ENCODE data around the gene TMEM18. TPM values are rescaled to one million over a fixed set of nuclear protein-coding genes. Genes with fewer than 3 reads are reported as not detected.

The TMEM18 gene
- polyA plus RNA-seq, 1 donor from 2014 or later, result 58.6 TPM

DNA sequence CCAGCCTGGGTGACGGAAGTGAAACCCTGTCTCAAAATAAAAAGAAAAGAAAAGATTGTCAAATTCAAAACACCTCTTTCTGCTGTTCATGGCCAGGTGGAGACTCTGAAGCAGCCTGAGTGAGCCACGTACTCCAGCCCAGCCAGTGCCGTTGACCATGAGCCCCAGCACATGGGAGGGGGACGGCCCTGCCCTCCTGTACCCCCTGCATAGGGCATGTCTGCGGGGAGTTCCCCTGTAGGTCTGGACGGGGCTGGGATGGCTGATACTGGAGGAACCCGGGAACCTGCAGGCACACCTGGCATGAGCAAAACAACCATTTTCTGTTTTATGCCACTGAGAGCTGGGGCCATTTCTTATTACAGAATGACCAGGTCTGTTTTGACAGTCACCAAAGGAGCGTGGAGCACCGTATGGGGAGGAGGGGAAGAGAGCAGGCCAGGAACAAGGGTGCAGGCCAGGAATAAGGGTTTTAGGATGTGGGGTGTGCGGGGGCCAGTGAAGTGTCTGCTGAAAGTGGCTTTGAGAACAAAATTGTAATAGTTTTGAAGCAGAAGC, 30.1 kb downstream of the TMEM18 start:
- Histone ChIP-seq H3K27me3 (ENCODE audit: insufficient read depth, low read depth, low read length) (no peaks in the 10 kb centered on the region), H3K9me2 (ENCODE audit: insufficient read depth, low read length) (no peaks in the 10 kb centered on the region), H3K79me2 (replicated peaks; ENCODE audit: insufficient read depth, low read length) (no peaks in the 10 kb centered on the region), H3K27ac (ENCODE audit: low read length) (no peak overlapping the region), H3K9ac (ENCODE audit: low read length) (no peak overlapping the region), H3K36me3 (ENCODE audit: insufficient read depth, low read length) (no peaks in the 10 kb centered on the region), H3K9me3 (ENCODE audit: low read length) (no peaks in the 10 kb centered on the region), H2AFZ (ENCODE audit: low read depth, low read length) (no peak overlapping the region), H3K4me3 (ENCODE audit: low read length) (no peak overlapping the region), H3F3A (ENCODE audit: insufficient read depth, low read length, poor library complexity, severe bottlenecking) (no peaks in the 10 kb centered on the region), H3K4me2 (ENCODE audit: low read length) (no peak overlapping the region), H4K20me1 (ENCODE audit: insufficient read depth) (no peaks in the 10 kb centered on the region)
- TF ChIP-seq MXI1 (conservative IDR thresholded peaks at IDR 0.05; ENCODE audit: poor library complexity, severe bottlenecking) (no peak), EZH2 (IDR thresholded peaks at IDR 0.05; ENCODE audit: borderline replicate concordance, insufficient read depth, low read length, poor library complexity, severe bottlenecking) (no peak), EP300 (conservative IDR thresholded peaks at IDR 0.05; ENCODE audit: poor library complexity, severe bottlenecking) (no peak), POLR2AphosphoS5 (IDR thresholded peaks at IDR 0.05) (no peak), TAF1 (IDR thresholded peaks at IDR 0.05; ENCODE audit: low read depth) (no peak), SMC3 (conservative IDR thresholded peaks at IDR 0.05; ENCODE audit: poor library complexity) (no peak), RAD21 (conservative IDR thresholded peaks at IDR 0.05) (no peak)
- TF ChIP-seq, protein P1, sequence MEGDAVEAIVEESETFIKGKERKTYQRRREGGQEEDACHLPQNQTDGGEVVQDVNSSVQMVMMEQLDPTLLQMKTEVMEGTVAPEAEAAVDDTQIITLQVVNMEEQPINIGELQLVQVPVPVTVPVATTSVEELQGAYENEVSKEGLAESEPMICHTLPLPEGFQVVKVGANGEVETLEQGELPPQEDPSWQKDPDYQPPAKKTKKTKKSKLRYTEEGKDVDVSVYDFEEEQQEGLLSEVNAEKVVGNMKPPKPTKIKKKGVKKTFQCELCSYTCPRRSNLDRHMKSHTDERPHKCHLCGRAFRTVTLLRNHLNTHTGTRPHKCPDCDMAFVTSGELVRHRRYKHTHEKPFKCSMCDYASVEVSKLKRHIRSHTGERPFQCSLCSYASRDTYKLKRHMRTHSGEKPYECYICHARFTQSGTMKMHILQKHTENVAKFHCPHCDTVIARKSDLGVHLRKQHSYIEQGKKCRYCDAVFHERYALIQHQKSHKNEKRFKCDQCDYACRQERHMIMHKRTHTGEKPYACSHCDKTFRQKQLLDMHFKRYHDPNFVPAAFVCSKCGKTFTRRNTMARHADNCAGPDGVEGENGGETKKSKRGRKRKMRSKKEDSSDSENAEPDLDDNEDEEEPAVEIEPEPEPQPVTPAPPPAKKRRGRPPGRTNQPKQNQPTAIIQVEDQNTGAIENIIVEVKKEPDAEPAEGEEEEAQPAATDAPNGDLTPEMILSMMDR (IDR thresholded peaks at IDR 0.05; ENCODE audit: poor library complexity, severe bottlenecking), result no peak
- TF ChIP-seq, protein P2, sequence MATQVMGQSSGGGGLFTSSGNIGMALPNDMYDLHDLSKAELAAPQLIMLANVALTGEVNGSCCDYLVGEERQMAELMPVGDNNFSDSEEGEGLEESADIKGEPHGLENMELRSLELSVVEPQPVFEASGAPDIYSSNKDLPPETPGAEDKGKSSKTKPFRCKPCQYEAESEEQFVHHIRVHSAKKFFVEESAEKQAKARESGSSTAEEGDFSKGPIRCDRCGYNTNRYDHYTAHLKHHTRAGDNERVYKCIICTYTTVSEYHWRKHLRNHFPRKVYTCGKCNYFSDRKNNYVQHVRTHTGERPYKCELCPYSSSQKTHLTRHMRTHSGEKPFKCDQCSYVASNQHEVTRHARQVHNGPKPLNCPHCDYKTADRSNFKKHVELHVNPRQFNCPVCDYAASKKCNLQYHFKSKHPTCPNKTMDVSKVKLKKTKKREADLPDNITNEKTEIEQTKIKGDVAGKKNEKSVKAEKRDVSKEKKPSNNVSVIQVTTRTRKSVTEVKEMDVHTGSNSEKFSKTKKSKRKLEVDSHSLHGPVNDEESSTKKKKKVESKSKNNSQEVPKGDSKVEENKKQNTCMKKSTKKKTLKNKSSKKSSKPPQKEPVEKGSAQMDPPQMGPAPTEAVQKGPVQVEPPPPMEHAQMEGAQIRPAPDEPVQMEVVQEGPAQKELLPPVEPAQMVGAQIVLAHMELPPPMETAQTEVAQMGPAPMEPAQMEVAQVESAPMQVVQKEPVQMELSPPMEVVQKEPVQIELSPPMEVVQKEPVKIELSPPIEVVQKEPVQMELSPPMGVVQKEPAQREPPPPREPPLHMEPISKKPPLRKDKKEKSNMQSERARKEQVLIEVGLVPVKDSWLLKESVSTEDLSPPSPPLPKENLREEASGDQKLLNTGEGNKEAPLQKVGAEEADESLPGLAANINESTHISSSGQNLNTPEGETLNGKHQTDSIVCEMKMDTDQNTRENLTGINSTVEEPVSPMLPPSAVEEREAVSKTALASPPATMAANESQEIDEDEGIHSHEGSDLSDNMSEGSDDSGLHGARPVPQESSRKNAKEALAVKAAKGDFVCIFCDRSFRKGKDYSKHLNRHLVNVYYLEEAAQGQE (IDR thresholded peaks at IDR 0.05; ENCODE audit: borderline replicate concordance), result no peak

DNA sequence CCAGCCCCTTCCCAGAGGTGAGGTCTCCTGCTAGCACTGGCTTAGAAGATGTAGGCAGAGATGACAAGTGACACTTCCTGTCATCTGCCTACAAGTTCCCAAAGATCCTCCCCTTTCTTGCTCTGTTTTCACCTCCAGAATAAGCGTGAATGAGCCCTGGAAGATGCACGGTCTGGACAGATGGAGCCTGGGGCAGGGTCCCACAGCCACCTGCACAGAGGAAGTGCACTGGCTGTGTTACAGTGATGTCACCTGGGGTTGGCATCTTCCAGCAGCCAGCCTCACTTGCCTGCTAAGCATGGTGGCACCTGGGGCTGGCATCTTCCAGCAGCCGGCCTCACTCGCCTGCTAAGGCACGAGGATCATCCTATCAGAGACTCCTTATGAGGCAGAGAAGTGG, 32.3 kb downstream of the TMEM18 start:
- H3K27me3 ChIP-seq (ENCODE audit: insufficient read depth, low read depth, low read length), result no peaks in the 10 kb centered on the region
- no peaks in the 10 kb centered on the region for H3K36me3 ChIP-seq (ENCODE audit: insufficient read depth, low read length)
- H3F3A ChIP-seq (ENCODE audit: insufficient read depth, low read length, poor library complexity, severe bottlenecking), result no peaks in the 10 kb centered on the region
- no peaks in the 10 kb centered on the region for H3K79me2 ChIP-seq (replicated peaks; ENCODE audit: insufficient read depth, low read length)
- no peak overlapping the region for H3K27ac ChIP-seq (ENCODE audit: low read length)
- no peaks in the 10 kb centered on the region for H3K9me3 ChIP-seq (ENCODE audit: low read length)
- H3K4me2 ChIP-seq (ENCODE audit: low read length), result no peak overlapping the region
- H4K20me1 ChIP-seq (ENCODE audit: insufficient read depth), result no peaks in the 10 kb centered on the region
- no peak for TF ChIP-seq RAD21 (conservative IDR thresholded peaks at IDR 0.05)
- no peak for TF ChIP-seq MXI1 (conservative IDR thresholded peaks at IDR 0.05; ENCODE audit: poor library complexity, severe bottlenecking)
- TF ChIP-seq, protein P2 (IDR thresholded peaks at IDR 0.05; ENCODE audit: borderline replicate concordance), result no peak
- TF ChIP-seq EZH2 (IDR thresholded peaks at IDR 0.05; ENCODE audit: borderline replicate concordance, insufficient read depth, low read length, poor library complexity, severe bottlenecking), result no peak
- TF ChIP-seq, protein P1 (IDR thresholded peaks at IDR 0.05; ENCODE audit: poor library complexity, severe bottlenecking), result no peak
- TF ChIP-seq SMC3 (conservative IDR thresholded peaks at IDR 0.05; ENCODE audit: poor library complexity), result no peak
- TF ChIP-seq POLR2AphosphoS5 (IDR thresholded peaks at IDR 0.05), result no peak
- no peak for TF ChIP-seq TAF1 (IDR thresholded peaks at IDR 0.05; ENCODE audit: low read depth)
- TF ChIP-seq EP300 (conservative IDR thresholded peaks at IDR 0.05; ENCODE audit: poor library complexity, severe bottlenecking), result no peak
- H2AFZ ChIP-seq (ENCODE audit: low read depth, low read length), result no peak overlapping the region
- no peak overlapping the region for H3K9ac ChIP-seq (ENCODE audit: low read length)
- no peaks in the 10 kb centered on the region for H3K9me2 ChIP-seq (ENCODE audit: insufficient read depth, low read length)
- H3K4me3 ChIP-seq (ENCODE audit: low read length), result no peak overlapping the region

Measured in neural cell (in vitro differentiated cells).